Measurements from ENCODE around the gene AKR7A3. TPM values are rescaled to one million over a fixed set of nuclear protein-coding genes. Genes with fewer than 3 reads are reported as not detected.
A peak's percentile ranks its signal among the peaks of the same experiment; 100 is the strongest.

Gene AKR7A3
- total RNA-seq, 1 experiment from 2014 or later = 1.5 TPM

DNA sequence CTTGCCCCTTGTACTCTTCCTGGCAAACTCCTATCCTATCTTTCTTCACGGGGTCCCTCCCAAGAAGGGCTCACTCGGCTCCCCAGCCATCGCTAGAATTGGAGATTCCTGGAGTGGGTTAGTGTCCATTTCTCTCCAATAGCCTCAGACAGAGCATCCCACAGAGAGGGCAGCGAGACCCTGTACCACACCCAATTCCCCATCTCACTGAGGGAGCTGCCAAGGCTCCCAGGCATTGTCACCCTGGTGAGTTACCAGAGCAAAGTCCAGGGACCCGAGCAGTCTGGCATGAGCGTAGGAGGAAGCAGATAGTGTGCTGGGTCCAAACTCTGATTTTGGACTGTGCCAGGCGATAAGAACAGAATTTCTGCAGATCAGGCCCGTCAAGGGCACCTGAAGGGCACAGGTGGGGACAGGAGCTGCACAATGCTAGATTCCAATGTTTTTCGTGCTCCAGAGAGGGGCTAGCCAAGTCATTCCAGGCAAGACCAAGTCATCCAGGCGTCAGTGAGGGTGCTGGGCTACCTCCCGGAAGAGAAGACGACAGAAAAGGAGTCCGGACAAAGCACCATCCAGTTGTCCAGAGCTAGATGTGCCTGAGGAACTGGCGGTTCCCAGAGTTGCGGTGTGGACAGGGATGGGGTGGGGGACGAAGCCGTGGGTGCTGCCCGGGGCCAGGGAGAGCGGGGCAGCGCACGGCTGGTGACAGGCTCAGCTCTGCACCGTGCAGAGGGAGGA is 15.3 kb downstream of the AKR7A3 start:
- Mint-ChIP-seq H3K27ac (no peak overlapping the region), H3K4me1 (no peaks in the 10 kb centered on the region), H3K36me3 (no peaks in the 10 kb centered on the region), H3K4me3 (peak overlapping the region; percentile 18; the same call in 1 of the 2 replicates), H3K27me3 (ENCODE audit: low read depth) (peaks cover 35% of the 10 kb centered on the region), H3K9me3 (peaks cover 9% of the 10 kb centered on the region)
- no peak for TF ChIP-seq FOXK1 (CRISPR knock-in tag; IDR thresholded peaks at IDR 0.05)
- no peak for TF ChIP-seq NFYB (CRISPR knock-in tag; conservative IDR thresholded peaks at IDR 0.05; ENCODE audit: low read depth)
- TF ChIP-seq CREM (CRISPR knock-in tag; IDR thresholded peaks at IDR 0.05) = no peak
- no peak for TF ChIP-seq JAZF1 (CRISPR knock-in tag; IDR thresholded peaks at IDR 0.05)
- no peak for TF ChIP-seq ZNF532 (CRISPR knock-in tag; IDR thresholded peaks at IDR 0.05; ENCODE audit: borderline replicate concordance)
- TF ChIP-seq, protein P1, sequence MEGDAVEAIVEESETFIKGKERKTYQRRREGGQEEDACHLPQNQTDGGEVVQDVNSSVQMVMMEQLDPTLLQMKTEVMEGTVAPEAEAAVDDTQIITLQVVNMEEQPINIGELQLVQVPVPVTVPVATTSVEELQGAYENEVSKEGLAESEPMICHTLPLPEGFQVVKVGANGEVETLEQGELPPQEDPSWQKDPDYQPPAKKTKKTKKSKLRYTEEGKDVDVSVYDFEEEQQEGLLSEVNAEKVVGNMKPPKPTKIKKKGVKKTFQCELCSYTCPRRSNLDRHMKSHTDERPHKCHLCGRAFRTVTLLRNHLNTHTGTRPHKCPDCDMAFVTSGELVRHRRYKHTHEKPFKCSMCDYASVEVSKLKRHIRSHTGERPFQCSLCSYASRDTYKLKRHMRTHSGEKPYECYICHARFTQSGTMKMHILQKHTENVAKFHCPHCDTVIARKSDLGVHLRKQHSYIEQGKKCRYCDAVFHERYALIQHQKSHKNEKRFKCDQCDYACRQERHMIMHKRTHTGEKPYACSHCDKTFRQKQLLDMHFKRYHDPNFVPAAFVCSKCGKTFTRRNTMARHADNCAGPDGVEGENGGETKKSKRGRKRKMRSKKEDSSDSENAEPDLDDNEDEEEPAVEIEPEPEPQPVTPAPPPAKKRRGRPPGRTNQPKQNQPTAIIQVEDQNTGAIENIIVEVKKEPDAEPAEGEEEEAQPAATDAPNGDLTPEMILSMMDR (IDR thresholded peaks at IDR 0.05) = no peak
- no peak for TF ChIP-seq ZNF317 (CRISPR knock-in tag; IDR thresholded peaks at IDR 0.05; ENCODE audit: borderline replicate concordance, low read depth)
- no peak for TF ChIP-seq IRF2 (CRISPR knock-in tag; IDR thresholded peaks at IDR 0.05; ENCODE audit: borderline replicate concordance, low read depth)
- DNase-seq (ENCODE audit: low spot score) (no peak), ATAC-seq (no peak)
- POLR2A ChIA-PET = no interaction called here
- CTCF ChIA-PET = interaction anchor here (0.6 to 1.7 kb wide), 3 partner anchors 23 to 378 kb away, joined by 4 read pairs; no protein-coding TSS in a partner anchor

DNA sequence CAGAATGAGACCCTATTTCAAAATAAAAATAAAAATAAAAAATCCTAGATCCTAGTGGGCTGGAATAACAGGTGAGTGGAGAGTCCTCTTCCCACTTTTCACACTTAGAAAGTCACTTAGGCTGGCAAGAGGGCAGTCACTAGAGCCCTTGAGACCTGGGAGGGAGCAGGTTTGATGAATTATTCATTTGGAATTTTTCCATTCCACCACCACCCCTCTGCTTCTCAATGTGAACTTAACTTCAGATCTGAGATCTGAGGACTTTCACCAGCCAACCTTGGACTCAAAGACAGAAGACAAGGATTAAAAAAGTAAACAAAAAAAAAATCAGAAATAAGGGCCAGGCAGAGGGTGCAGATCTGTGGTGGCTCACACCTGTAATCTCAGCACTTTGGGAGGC is 16.5 kb downstream of the AKR7A3 start:
- no peak overlapping the region for H3K27ac Mint-ChIP-seq
- CTCF ChIA-PET = no interaction called here

More for the DNA sequence above, 16.5 kb downstream of the AKR7A3 start:
- Mint-ChIP-seq H3K27me3 (ENCODE audit: low read depth) (peaks cover 35% of the 10 kb centered on the region), H3K36me3 (no peaks in the 10 kb centered on the region), H3K4me3 (no peak overlapping the region), H3K9me3 (peaks cover 9% of the 10 kb centered on the region), H3K4me1 (no peaks in the 10 kb centered on the region)
- POLR2A ChIA-PET = no interaction called here
- DNase-seq (ENCODE audit: low spot score) = no peak
- no peak for ATAC-seq
- TF ChIP-seq FOXP1 (CRISPR knock-in tag; IDR thresholded peaks at IDR 0.05; ENCODE audit: borderline replicate concordance) (no peak), SMAD3 (CRISPR knock-in tag; IDR thresholded peaks at IDR 0.05; ENCODE audit: borderline replicate concordance) (no peak), HMGXB4 (CRISPR knock-in tag; IDR thresholded peaks at IDR 0.05) (no peak), MXD4 (CRISPR knock-in tag; IDR thresholded peaks at IDR 0.05; ENCODE audit: borderline replicate concordance) (no peak), ZNF281 (CRISPR knock-in tag; IDR thresholded peaks at IDR 0.05) (no peak), CREM (CRISPR knock-in tag; IDR thresholded peaks at IDR 0.05) (no peak), NFATC4 (CRISPR knock-in tag; IDR thresholded peaks at IDR 0.05) (no peak), NFYB (CRISPR knock-in tag; conservative IDR thresholded peaks at IDR 0.05; ENCODE audit: low read depth) (no peak), PRRX2 (CRISPR knock-in tag; IDR thresholded peaks at IDR 0.05) (no peak)
- TF ChIP-seq, protein P2, sequence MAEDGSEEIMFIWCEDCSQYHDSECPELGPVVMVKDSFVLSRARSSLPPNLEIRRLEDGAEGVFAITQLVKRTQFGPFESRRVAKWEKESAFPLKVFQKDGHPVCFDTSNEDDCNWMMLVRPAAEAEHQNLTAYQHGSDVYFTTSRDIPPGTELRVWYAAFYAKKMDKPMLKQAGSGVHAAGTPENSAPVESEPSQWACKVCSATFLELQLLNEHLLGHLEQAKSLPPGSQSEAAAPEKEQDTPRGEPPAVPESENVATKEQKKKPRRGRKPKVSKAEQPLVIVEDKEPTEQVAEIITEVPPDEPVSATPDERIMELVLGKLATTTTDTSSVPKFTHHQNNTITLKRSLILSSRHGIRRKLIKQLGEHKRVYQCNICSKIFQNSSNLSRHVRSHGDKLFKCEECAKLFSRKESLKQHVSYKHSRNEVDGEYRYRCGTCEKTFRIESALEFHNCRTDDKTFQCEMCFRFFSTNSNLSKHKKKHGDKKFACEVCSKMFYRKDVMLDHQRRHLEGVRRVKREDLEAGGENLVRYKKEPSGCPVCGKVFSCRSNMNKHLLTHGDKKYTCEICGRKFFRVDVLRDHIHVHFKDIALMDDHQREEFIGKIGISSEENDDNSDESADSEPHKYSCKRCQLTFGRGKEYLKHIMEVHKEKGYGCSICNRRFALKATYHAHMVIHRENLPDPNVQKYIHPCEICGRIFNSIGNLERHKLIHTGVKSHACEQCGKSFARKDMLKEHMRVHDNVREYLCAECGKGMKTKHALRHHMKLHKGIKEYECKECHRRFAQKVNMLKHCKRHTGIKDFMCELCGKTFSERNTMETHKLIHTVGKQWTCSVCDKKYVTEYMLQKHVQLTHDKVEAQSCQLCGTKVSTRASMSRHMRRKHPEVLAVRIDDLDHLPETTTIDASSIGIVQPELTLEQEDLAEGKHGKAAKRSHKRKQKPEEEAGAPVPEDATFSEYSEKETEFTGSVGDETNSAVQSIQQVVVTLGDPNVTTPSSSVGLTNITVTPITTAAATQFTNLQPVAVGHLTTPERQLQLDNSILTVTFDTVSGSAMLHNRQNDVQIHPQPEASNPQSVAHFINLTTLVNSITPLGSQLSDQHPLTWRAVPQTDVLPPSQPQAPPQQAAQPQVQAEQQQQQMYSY (CRISPR knock-in tag; IDR thresholded peaks at IDR 0.05) = no peak
